Liver (tissue), 3 donors: ENCODE results near the gene PPP4C.

Experiments used
- CTCF ChIP-seq: fragments of 150-350 bp; IDR thresholded peaks from 2 replicates; pipeline ENCODE4 v1.5.1; 2017; ENCODE audit warnings: improper control_type of control experiment, low read depth, low read length; ENCODE audit not compliant: missing input control
- EGR1 ChIP-seq, 2 donors: IDR thresholded peaks; 2 replicates each; pipeline ENCODE4 v1.6.1; 2016 to 2018; ENCODE audit warnings: antibody characterized with exemption in 2 of 2, low read depth in 2 of 2
- GABPA ChIP-seq, 2 donors: IDR thresholded peaks in 1 of 2; conservative IDR thresholded peaks in 1 of 2; 2 replicates each; pipeline ENCODE4 v1.6.1; 2016; ENCODE audit warnings: antibody characterized with exemption in 2 of 2, mild to moderate bottlenecking in 1 of 2, moderate library complexity in 1 of 2
- JUND ChIP-seq, 2 donors: IDR thresholded peaks; 2 replicates each; pipeline ENCODE4 v1.6.1; 2016; ENCODE audit warnings: antibody characterized with exemption in 2 of 2
- RXRA ChIP-seq, 2 donors: IDR thresholded peaks; 2 replicates each; pipeline ENCODE4 v1.6.1; 2017 to 2018; ENCODE audit warnings: antibody characterized with exemption in 2 of 2, mild to moderate bottlenecking in 1 of 2
- donor health status: healthy.
- donor health status: healthy.

GRCh38 chr16:30086291-30087140 is 10.7 kb downstream of the PPP4C start:
- TF ChIP-seq CTCF (no peak), JUND (IDR thresholded peaks at IDR 0.05) (no peak), EGR1 (IDR thresholded peaks at IDR 0.05; ENCODE audit: low read depth in 2 of 2) (no peak), GABPA (IDR thresholded peaks at IDR 0.05 in 1 of 2, conservative IDR thresholded peaks at IDR 0.05 in 1 of 2) (no peak), RXRA (IDR thresholded peaks at IDR 0.05) (no peak)
